SK-N-SH treated with all-trans-retinoic acid at 6 μM for 48 hours (cell line): Measurements from ENCODE around the gene RSAD1.

Experiments used
- ATAC-seq: fragments of 200-7000 bp; cut with Tn5 transposase; 3 replicates; pipeline ENCODE4 v1.9.1; 2020; ENCODE audit warnings: mild to moderate bottlenecking, moderate library complexity
- ARNTL ChIP-seq: fragments of 450-650 bp; formaldehyde crosslinking; IDR thresholded peaks from 2 replicates; pipeline ENCODE4 v1.5.0; 2020; ENCODE audit warnings: low read depth, mild to moderate bottlenecking, moderate library complexity, borderline replicate concordance
- BACH2 ChIP-seq: fragments of 250-450 bp; sonication (Bioruptor Pico); IDR thresholded peaks from 2 replicates; pipeline ENCODE4 v1.9.0; 2021; ENCODE audit warnings: mild to moderate bottlenecking, borderline replicate concordance
- CSDC2 ChIP-seq: fragments of 250-450 bp; sonication (Bioruptor Pico); IDR thresholded peaks from 2 replicates; pipeline ENCODE4 v1.5.0; 2020; ENCODE audit warnings: mild to moderate bottlenecking, moderate library complexity
- ESRRG ChIP-seq: fragments of 250-450 bp; sonication (Bioruptor Pico); IDR thresholded peaks from 2 replicates; pipeline ENCODE4 v1.6.1; 2021; ENCODE audit warnings: mild to moderate bottlenecking
- GLIS3 ChIP-seq: fragments of 250-450 bp; sonication (Bioruptor Pico); IDR thresholded peaks from 2 replicates; pipeline ENCODE4 v1.5.0; 2020; ENCODE audit warnings: mild to moderate bottlenecking, moderate library complexity
- ISL1 ChIP-seq: fragments of 250-450 bp; sonication (Bioruptor Pico); IDR thresholded peaks from 2 replicates; pipeline ENCODE4 v2.1.2; 2022; ENCODE audit warnings: mild to moderate bottlenecking, moderate library complexity
- OSR1 ChIP-seq: fragments of 250-450 bp; sonication (Bioruptor Pico); IDR thresholded peaks from 2 replicates; pipeline ENCODE4 v1.8.0; 2022; ENCODE audit warnings: moderate library complexity, mild to moderate bottlenecking, inconsistent platforms
- PPARA ChIP-seq: fragments of 250-450 bp; sonication (Bioruptor Pico); IDR thresholded peaks from 2 replicates; pipeline ENCODE4 v1.5.0; 2020; ENCODE audit warnings: mild to moderate bottlenecking, borderline replicate concordance
- SNAI2 ChIP-seq: fragments of 250-450 bp; sonication (Bioruptor Pico); IDR thresholded peaks from 2 replicates; pipeline ENCODE4 v1.5.0; 2020; ENCODE audit warnings: mild to moderate bottlenecking, moderate library complexity
- TCF4 ChIP-seq: fragments of 250-450 bp; sonication (Bioruptor Pico); IDR thresholded peaks from 2 replicates; pipeline ENCODE4 v1.8.0; 2021; ENCODE audit warnings: mild to moderate bottlenecking, moderate library complexity, borderline replicate concordance
- TOX ChIP-seq: fragments of 250-450 bp; sonication (Bioruptor Pico); IDR thresholded peaks from 2 replicates; pipeline ENCODE4 v1.8.0; 2021; ENCODE audit warnings: mild to moderate bottlenecking, moderate library complexity, borderline replicate concordance
- ZC3H10 ChIP-seq: fragments of 250-450 bp; sonication (Bioruptor Pico); IDR thresholded peaks from 2 replicates; pipeline ENCODE4 v1.5.1; 2021; ENCODE audit warnings: mild to moderate bottlenecking, moderate library complexity
- ZFP3 ChIP-seq: fragments of 250-450 bp; sonication (Bioruptor Pico); IDR thresholded peaks from 2 replicates; pipeline ENCODE4 v1.5.0; 2020; ENCODE audit warnings: mild to moderate bottlenecking, moderate library complexity
- ZFP30 ChIP-seq: fragments of 450-650 bp; formaldehyde crosslinking; IDR thresholded peaks from 2 replicates; pipeline ENCODE4 v1.5.0; 2022; ENCODE audit warnings: mild to moderate bottlenecking, moderate library complexity
- ZNF70 ChIP-seq: fragments of 450-650 bp; formaldehyde crosslinking; IDR thresholded peaks from 2 replicates; pipeline ENCODE4 v1.5.0; 2020; ENCODE audit warnings: mild to moderate bottlenecking, moderate library complexity
- ZNF8 ChIP-seq: fragments of 450-650 bp; formaldehyde crosslinking; IDR thresholded peaks from 2 replicates; pipeline ENCODE4 v1.5.0; 2020; ENCODE audit warnings: mild to moderate bottlenecking, moderate library complexity
- TF ChIP-seq, protein P1 (sequence below): fragments of 250-450 bp; sonication (Bioruptor Pico); IDR thresholded peaks from 2 replicates; pipeline ENCODE4 v1.5.1; 2020; ENCODE audit warnings: low read depth, mild to moderate bottlenecking, moderate library complexity
- TF ChIP-seq, protein P2 (sequence below): fragments of 250-450 bp; sonication (Bioruptor Pico); IDR thresholded peaks from 2 replicates; pipeline ENCODE4 v1.8.0; 2021; ENCODE audit warnings: low read depth, mild to moderate bottlenecking, moderate library complexity, borderline replicate concordance
- TF ChIP-seq, protein P3 (sequence below): fragments of 250-450 bp; sonication (Bioruptor Pico); IDR thresholded peaks from 2 replicates; pipeline ENCODE4 v1.8.0; 2020; ENCODE audit warnings: mild to moderate bottlenecking, moderate library complexity, borderline replicate concordance
- TF ChIP-seq, protein P4 (sequence below): fragments of 250-450 bp; sonication (Bioruptor Pico); IDR thresholded peaks from 2 replicates; pipeline ENCODE4 v1.5.1; 2021; ENCODE audit warnings: mild to moderate bottlenecking, moderate library complexity
- TF ChIP-seq, protein P5 (sequence below): fragments of 250-450 bp; sonication (Bioruptor Pico); IDR thresholded peaks from 2 replicates; pipeline ENCODE4 v1.5.0; 2020; ENCODE audit warnings: mild to moderate bottlenecking, moderate library complexity

Gene RSAD1

DNA sequence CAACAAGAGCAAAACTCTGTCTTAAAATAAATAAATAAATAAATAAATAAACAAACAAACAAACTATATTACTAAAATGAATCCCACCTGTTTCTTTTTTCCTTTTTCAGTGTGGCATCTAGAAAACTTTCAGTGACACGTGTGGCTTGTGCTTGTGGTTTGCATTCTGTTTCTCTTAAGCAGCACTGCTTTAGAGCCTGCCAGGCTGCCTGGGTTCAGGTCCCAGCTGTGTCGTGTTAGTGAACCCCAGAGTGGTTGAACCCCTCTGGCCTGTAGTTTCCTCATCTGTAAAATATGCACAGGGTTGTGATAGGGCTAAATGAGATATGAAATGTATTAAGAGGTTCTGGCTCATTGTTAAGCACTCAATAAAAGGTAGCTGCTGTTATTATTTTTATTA is 41.8 kb downstream of the RSAD1 start:
- no peak for ATAC-seq
- TF ChIP-seq TCF4 (no peak), TOX (CRISPR knock-in tag) (no peak), CSDC2 (no peak), SNAI2 (no peak), ZNF70 (CRISPR knock-in tag) (no peak), GLIS3 (CRISPR knock-in tag) (no peak), PPARA (CRISPR knock-in tag) (no peak), ZFP30 (CRISPR knock-in tag) (no peak)
- TF ChIP-seq, protein P1, sequence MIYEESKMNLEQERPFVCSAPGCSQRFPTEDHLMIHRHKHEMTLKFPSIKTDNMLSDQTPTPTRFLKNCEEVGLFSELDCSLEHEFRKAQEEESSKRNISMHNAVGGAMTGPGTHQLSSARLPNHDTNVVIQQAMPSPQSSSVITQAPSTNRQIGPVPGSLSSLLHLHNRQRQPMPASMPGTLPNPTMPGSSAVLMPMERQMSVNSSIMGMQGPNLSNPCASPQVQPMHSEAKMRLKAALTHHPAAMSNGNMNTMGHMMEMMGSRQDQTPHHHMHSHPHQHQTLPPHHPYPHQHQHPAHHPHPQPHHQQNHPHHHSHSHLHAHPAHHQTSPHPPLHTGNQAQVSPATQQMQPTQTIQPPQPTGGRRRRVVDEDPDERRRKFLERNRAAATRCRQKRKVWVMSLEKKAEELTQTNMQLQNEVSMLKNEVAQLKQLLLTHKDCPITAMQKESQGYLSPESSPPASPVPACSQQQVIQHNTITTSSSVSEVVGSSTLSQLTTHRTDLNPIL (CRISPR knock-in tag), result no peak
- TF ChIP-seq, protein P2, sequence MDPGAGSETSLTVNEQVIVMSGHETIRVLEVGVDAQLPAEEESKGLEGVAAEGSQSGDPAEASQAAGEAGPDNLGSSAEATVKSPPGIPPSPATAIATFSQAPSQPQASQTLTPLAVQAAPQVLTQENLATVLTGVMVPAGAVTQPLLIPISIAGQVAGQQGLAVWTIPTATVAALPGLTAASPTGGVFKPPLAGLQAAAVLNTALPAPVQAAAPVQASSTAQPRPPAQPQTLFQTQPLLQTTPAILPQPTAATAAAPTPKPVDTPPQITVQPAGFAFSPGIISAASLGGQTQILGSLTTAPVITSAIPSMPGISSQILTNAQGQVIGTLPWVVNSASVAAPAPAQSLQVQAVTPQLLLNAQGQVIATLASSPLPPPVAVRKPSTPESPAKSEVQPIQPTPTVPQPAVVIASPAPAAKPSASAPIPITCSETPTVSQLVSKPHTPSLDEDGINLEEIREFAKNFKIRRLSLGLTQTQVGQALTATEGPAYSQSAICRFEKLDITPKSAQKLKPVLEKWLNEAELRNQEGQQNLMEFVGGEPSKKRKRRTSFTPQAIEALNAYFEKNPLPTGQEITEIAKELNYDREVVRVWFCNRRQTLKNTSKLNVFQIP (CRISPR knock-in tag), result no peak
- TF ChIP-seq, protein P3, sequence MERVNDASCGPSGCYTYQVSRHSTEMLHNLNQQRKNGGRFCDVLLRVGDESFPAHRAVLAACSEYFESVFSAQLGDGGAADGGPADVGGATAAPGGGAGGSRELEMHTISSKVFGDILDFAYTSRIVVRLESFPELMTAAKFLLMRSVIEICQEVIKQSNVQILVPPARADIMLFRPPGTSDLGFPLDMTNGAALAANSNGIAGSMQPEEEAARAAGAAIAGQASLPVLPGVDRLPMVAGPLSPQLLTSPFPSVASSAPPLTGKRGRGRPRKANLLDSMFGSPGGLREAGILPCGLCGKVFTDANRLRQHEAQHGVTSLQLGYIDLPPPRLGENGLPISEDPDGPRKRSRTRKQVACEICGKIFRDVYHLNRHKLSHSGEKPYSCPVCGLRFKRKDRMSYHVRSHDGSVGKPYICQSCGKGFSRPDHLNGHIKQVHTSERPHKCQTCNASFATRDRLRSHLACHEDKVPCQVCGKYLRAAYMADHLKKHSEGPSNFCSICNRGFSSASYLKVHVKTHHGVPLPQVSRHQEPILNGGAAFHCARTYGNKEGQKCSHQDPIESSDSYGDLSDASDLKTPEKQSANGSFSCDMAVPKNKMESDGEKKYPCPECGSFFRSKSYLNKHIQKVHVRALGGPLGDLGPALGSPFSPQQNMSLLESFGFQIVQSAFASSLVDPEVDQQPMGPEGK, result no peak

DNA sequence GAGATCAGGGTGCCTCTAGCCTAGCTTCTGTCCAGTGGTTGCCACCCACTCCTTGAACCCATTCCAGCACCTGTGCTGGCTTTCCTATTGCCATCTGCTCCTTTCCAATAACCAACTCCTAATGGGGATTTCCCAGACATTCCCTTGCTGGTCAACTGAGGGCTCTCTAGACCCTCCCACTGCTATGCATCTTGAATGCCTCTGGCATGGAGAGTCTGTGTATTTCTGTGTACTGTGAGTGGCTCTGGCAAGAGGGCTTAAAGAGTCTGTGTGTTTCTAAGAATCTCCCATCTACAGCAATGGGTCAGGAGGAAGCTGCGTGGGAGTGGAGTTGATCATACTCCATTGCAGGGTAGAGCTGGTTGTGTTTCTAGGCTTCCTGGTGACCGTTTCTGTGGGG is 42.9 kb downstream of the RSAD1 start:
- TF ChIP-seq OSR1 (CRISPR knock-in tag) (no peak), TCF4 (no peak), SNAI2 (no peak), ZFP30 (CRISPR knock-in tag) (no peak), PPARA (CRISPR knock-in tag) (no peak), TOX (CRISPR knock-in tag) (no peak), ISL1 (CRISPR knock-in tag) (no peak), ZFP3 (CRISPR knock-in tag) (no peak), CSDC2 (no peak), ESRRG (CRISPR knock-in tag) (no peak), BACH2 (CRISPR knock-in tag) (no peak), ZNF8 (CRISPR knock-in tag) (no peak)
- TF ChIP-seq, protein P4, sequence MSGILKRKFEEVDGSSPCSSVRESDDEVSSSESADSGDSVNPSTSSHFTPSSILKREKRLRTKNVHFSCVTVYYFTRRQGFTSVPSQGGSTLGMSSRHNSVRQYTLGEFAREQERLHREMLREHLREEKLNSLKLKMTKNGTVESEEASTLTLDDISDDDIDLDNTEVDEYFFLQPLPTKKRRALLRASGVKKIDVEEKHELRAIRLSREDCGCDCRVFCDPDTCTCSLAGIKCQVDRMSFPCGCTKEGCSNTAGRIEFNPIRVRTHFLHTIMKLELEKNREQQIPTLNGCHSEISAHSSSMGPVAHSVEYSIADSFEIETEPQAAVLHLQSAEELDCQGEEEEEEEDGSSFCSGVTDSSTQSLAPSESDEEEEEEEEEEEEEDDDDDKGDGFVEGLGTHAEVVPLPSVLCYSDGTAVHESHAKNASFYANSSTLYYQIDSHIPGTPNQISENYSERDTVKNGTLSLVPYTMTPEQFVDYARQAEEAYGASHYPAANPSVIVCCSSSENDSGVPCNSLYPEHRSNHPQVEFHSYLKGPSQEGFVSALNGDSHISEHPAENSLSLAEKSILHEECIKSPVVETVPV, result no peak
- TF ChIP-seq, protein P3, result no peak
- TF ChIP-seq, protein P2 (CRISPR knock-in tag), result no peak
- ATAC-seq, result no peak

DNA sequence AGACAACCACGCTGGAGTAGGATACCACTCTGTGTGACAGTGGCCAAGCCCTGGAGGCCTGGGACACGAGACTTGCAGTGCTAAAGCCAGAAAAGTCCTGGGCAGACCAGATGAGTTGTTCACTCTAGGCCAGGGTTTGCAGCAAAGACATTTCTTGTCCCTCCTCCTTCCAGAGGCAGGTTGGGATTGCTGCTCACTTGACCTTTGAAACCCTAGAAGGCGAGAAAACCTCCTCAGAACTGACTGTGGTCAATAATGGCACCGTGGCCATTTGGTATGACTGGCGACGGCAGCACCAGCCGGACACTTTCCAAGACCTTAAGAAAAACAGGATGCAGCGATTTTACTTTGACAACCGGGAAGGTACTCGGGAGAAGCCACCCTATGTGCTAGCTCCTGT is 44.1 kb downstream of the RSAD1 start:
- no peak for ATAC-seq
- TF ChIP-seq, protein P5, sequence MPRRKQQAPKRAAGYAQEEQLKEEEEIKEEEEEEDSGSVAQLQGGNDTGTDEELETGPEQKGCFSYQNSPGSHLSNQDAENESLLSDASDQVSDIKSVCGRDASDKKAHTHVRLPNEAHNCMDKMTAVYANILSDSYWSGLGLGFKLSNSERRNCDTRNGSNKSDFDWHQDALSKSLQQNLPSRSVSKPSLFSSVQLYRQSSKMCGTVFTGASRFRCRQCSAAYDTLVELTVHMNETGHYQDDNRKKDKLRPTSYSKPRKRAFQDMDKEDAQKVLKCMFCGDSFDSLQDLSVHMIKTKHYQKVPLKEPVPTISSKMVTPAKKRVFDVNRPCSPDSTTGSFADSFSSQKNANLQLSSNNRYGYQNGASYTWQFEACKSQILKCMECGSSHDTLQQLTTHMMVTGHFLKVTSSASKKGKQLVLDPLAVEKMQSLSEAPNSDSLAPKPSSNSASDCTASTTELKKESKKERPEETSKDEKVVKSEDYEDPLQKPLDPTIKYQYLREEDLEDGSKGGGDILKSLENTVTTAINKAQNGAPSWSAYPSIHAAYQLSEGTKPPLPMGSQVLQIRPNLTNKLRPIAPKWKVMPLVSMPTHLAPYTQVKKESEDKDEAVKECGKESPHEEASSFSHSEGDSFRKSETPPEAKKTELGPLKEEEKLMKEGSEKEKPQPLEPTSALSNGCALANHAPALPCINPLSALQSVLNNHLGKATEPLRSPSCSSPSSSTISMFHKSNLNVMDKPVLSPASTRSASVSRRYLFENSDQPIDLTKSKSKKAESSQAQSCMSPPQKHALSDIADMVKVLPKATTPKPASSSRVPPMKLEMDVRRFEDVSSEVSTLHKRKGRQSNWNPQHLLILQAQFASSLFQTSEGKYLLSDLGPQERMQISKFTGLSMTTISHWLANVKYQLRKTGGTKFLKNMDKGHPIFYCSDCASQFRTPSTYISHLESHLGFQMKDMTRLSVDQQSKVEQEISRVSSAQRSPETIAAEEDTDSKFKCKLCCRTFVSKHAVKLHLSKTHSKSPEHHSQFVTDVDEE (CRISPR knock-in tag), result no peak
- TF ChIP-seq ZFP3 (CRISPR knock-in tag) (no peak), ZNF70 (CRISPR knock-in tag) (no peak), SNAI2 (no peak), ZC3H10 (CRISPR knock-in tag) (no peak), ZFP30 (CRISPR knock-in tag) (no peak), TOX (CRISPR knock-in tag) (no peak), ESRRG (CRISPR knock-in tag) (no peak), CSDC2 (no peak), GLIS3 (CRISPR knock-in tag) (no peak), ARNTL (CRISPR knock-in tag) (no peak)
- TF ChIP-seq, protein P3, result no peak
- TF ChIP-seq, protein P1 (CRISPR knock-in tag), result no peak
